GM12872 (cell line): Measurements from ENCODE around the gene CCDC152.

ENCODE experiments used
- TF ChIP-seq, protein P1 (sequence below): IDR thresholded peaks from 3 replicates; pipeline ENCODE4 v1.5.1; 2011; ENCODE audit warnings: low read depth, mild to moderate bottlenecking, low read length, moderate library complexity; ENCODE audit not compliant: insufficient read depth

The CCDC152 gene

DNA sequence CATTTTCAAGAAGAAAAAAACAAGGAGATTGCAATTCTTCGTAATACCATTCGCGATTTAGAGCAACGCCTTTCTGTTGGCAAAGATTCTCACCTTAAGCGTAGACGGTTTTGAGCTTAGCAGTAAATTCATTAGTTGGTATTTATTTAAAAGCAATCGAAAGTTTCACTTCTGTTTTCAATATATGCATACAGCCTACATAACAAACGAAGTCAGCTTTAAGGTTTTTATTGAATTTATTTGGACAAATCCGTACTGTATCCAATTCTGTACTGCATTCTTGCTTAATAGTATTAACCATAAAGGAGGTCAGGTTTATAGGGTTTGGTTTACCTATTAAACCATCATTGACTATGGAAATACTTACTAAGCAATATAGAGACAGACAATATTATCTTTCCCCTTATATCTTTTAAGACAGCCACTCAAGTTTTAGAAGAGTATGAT lies 43.1 kb downstream of the CCDC152 start:
- TF ChIP-seq, protein P1, sequence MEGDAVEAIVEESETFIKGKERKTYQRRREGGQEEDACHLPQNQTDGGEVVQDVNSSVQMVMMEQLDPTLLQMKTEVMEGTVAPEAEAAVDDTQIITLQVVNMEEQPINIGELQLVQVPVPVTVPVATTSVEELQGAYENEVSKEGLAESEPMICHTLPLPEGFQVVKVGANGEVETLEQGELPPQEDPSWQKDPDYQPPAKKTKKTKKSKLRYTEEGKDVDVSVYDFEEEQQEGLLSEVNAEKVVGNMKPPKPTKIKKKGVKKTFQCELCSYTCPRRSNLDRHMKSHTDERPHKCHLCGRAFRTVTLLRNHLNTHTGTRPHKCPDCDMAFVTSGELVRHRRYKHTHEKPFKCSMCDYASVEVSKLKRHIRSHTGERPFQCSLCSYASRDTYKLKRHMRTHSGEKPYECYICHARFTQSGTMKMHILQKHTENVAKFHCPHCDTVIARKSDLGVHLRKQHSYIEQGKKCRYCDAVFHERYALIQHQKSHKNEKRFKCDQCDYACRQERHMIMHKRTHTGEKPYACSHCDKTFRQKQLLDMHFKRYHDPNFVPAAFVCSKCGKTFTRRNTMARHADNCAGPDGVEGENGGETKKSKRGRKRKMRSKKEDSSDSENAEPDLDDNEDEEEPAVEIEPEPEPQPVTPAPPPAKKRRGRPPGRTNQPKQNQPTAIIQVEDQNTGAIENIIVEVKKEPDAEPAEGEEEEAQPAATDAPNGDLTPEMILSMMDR: no peak

DNA sequence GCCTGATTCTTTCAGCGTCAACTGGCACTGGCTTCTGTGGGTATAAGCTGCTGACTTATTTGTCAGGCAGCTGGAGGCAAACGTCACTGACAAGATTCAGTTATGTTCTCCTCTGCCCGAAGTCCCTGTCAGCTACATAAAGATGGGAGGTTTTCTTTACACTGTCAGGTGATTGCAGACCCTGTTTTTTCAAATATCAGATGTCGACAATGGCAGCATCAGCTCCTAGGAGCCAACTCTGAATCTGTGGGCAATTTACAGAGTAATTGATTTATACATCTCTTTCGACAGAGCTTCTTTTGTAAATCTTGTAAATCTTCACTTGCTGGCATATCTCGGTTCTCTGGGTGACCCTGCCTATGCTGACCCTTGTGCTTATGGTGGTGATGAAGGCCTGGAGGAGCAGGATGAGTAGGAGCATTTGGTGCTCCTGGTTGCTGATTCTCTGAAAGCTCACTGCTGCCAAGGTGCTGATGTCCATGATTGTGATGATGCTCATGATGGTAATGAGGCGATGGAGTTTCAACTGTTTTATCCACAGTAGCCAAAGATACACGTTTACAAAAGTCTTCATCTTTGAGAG lies 44.2 kb downstream of the CCDC152 start:
- TF ChIP-seq, protein P1: no peak

DNA sequence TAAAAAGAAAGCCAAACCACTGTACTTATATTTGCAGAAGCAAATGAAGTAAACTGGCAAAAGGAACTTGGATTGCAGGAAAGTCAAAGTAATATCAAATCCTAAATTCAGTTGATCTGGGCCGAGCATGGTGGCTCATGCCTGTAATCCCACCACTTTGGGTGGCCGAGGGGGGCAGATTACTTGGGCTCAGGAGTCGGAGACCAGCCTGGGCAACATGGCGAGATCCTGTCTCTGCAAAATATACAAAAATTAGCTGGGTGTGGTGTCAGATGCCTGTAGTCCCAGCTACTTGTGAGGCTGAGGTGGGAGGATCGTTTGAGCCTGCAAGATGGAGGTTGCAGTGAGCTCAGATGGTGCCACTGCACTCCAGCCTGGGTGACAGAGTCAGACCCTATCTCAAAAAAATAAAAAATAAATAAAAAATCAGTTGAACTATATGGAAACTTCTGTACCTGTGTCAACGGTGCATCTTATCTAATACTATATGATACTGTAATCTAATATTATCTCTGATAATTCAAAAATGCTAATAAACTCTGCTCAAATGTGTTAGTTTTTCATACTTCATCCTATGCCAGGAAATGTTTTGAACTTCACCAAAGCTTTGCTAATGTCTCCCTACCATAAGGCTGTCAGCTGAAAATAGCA lies 45.0 kb downstream of the CCDC152 start:
- TF ChIP-seq, protein P1: no peak

DNA sequence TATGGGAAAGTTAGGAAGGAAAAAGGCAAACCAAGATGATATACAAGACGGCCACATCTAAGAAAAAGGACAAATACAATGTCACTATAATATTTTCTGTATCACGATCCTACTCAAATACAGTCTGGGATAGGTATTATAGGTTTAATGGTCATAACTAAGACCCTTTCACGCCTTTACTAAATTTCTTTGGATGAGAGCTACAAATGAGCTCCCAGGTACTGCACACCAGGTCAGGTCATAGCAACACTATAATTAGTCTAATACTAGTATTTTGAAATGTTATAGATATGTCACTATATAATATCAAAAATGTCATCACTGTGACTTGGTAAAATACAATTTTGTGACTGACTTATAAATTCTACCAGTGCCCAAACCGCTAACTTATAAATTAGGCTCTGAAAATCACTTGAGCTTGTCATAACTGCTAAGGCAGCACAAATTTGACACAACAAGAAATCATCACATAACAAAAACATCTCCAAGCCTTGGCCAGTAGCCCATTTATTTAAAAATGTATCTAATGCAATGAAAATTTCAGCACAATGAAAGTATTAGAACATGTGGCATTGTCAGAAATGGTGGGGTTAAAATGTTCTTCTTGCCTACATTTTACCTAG lies 48.2 kb downstream of the CCDC152 start:
- TF ChIP-seq, protein P1: no peak

DNA sequence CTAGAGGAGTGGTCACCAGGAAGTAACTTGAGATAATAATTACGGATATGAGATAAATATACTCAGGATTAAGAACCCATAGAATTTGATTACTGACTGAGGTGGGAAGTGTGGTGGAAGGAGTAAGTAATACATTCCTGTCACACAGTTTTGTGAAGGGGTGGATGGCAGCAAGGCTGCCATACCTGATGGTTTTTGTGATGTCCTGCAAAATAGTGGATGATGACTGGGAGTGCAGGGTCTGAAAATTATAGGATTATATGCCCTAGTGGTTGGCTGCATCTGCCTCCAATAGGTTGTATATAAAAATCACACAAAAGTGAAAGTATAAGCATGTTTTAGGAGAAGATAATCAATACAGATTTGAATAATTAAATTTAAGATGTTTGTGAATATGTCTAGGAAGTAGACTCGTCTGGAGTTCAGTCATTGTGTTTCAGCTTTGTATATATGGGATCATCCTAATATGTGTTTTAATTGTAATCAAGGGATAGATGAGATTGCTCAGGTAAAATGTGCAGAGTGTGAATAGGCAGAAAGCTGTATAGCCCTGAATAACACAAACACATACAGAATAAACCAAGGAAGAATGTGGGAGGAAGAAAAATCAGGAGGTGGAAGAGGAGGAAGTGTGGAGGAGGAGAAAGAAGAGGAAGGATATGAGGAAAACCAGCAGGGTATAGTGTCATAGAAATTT lies 49.5 kb downstream of the CCDC152 start:
- TF ChIP-seq, protein P1: no peak

DNA sequence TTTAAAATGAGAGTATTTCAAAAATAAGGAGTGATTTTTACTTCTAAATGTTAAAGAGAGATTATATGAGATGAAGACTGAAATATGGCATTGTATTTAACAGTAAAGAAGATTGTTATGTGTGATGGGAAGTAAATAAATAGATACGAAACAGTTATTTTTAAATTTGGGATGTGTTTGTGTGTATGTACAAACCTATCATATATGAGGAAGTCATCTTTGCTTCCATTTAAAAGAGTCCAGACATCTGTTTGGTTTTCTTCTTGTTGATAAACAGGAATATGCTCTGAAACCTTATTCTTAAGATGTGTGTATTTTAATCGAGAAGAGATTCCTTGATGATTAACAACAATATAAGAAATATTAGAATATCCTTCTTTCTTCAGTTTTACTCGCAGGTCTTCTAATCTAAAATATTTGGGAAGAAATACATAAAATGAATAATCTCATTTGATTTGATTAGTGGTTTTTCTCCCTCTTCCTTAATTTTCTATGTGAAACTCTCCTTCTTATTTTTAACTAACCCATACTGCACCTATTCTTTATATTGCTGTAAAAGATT lies 50.2 kb downstream of the CCDC152 start:
- TF ChIP-seq, protein P1: no peak
